ENCODE results near the gene WIZ. TPM values are rescaled to one million over a fixed set of nuclear protein-coding genes. Genes with fewer than 3 reads are reported as not detected.

WIZ gene
- total RNA-seq, 1 donor from 2014 or later = 42.7 TPM

- no peaks in the 10 kb centered on the region for H3K27me3 ChIP-seq (ENCODE audit: control insufficient read depth, insufficient read depth, low read length)
- no peaks in the 10 kb centered on the region for H3K36me3 ChIP-seq (ENCODE audit: control insufficient read depth, insufficient read depth, low read length)
- TF ChIP-seq CTCF (IDR thresholded peaks at IDR 0.05; ENCODE audit: insufficient read depth, low read length, poor library complexity, severe bottlenecking) = no peak
- no peak for DNase-seq (ENCODE audit: low read depth)
- H3K4me3 ChIP-seq (ENCODE audit: low read depth, low read length) = no peak overlapping the region
Measured at GRCh38 chr19:15445807-15446376, 3.9 kb downstream of the WIZ start.

GRCh38 chr19:15445227-15445605 lies 4.5 kb downstream of the WIZ start:
- H3K4me3 ChIP-seq (ENCODE audit: low read depth, low read length) = no peak overlapping the region
- TF ChIP-seq CTCF (IDR thresholded peaks at IDR 0.05; ENCODE audit: insufficient read depth, low read length, poor library complexity, severe bottlenecking) = no peak
- no peaks in the 10 kb centered on the region for H3K27me3 ChIP-seq (ENCODE audit: control insufficient read depth, insufficient read depth, low read length)
- H3K36me3 ChIP-seq (ENCODE audit: control insufficient read depth, insufficient read depth, low read length) = no peaks in the 10 kb centered on the region
- no peak for DNase-seq (ENCODE audit: low read depth)

GRCh38 chr19:15444505-15445226 lies 5.1 kb downstream of the WIZ start:
- DNase-seq (ENCODE audit: low read depth) = no peak
- Histone ChIP-seq H3K27me3 (ENCODE audit: control insufficient read depth, insufficient read depth, low read length) (no peaks in the 10 kb centered on the region), H3K4me3 (ENCODE audit: low read depth, low read length) (no peak overlapping the region), H3K36me3 (ENCODE audit: control insufficient read depth, insufficient read depth, low read length) (no peaks in the 10 kb centered on the region)
- no peak for TF ChIP-seq CTCF (IDR thresholded peaks at IDR 0.05; ENCODE audit: insufficient read depth, low read length, poor library complexity, severe bottlenecking)

GRCh38 chr19:15443838-15444237 lies 5.9 kb downstream of the WIZ start:
- no peak for TF ChIP-seq CTCF (IDR thresholded peaks at IDR 0.05; ENCODE audit: insufficient read depth, low read length, poor library complexity, severe bottlenecking)
- H3K4me3 ChIP-seq (ENCODE audit: low read depth, low read length) = no peak overlapping the region
- no peaks in the 10 kb centered on the region for H3K36me3 ChIP-seq (ENCODE audit: control insufficient read depth, insufficient read depth, low read length)
- no peaks in the 10 kb centered on the region for H3K27me3 ChIP-seq (ENCODE audit: control insufficient read depth, insufficient read depth, low read length)
- no peak for DNase-seq (ENCODE audit: low read depth)

- H3K4me3 ChIP-seq (ENCODE audit: low read depth, low read length) = no peak overlapping the region
- no peak for TF ChIP-seq CTCF (IDR thresholded peaks at IDR 0.05; ENCODE audit: insufficient read depth, low read length, poor library complexity, severe bottlenecking)
- no peaks in the 10 kb centered on the region for H3K27me3 ChIP-seq (ENCODE audit: control insufficient read depth, insufficient read depth, low read length)
- DNase-seq (ENCODE audit: low read depth) = no peak
- H3K36me3 ChIP-seq (ENCODE audit: control insufficient read depth, insufficient read depth, low read length) = no peaks in the 10 kb centered on the region
Measured at GRCh38 chr19:15443325-15443724, 6.4 kb downstream of the WIZ start.
